Brain microvascular endothelial cell (primary cell): ENCODE data around the gene PRCD.
A peak's percentile ranks its signal among the peaks of the same experiment; 100 is the strongest.

ENCODE experiments used
- DNase-seq: peaks from one replicate; pipeline ENCODE4 v3.0.0-alpha.2; 2020
- H3K27ac ChIP-seq: fragments of 250-450 bp; sonication (Bioruptor Pico); 2 replicates; pipeline ENCODE4 v1.5.1; 2020; ENCODE audit warnings: mild to moderate bottlenecking, moderate library complexity
- H3K27me3 ChIP-seq: fragments of 250-450 bp; sonication (Bioruptor Pico); replicated peaks from 2 replicates; pipeline ENCODE4 v1.5.1; 2020; ENCODE audit warnings: mild to moderate bottlenecking
- H3K36me3 ChIP-seq: fragments of 250-450 bp; sonication (Bioruptor Pico); replicated peaks from 2 replicates; pipeline ENCODE4 v1.5.1; 2020; ENCODE audit warnings: mild to moderate bottlenecking
- H3K4me3 ChIP-seq: 2 replicates; pipeline ENCODE4 v1.5.1; 2011; ENCODE audit warnings: low read depth, mild to moderate bottlenecking, control low read depth, low read length, moderate library complexity
- in situ Hi-C: cut with HindIII; loops from 2 replicates; pipeline ENCODE4 v1.10.0; 2017; ENCODE audit warnings: low sequenced_read_pairs, low pct_ligation_motif_present
- TF ChIP-seq, protein P1 (sequence below): IDR thresholded peaks from 2 replicates; pipeline ENCODE4 v1.5.1; 2011; ENCODE audit warnings: low read depth, mild to moderate bottlenecking, moderate library complexity, low read length, control low read depth, inconsistent platforms; ENCODE audit errors: missing control alignments

PRCD gene

DNA sequence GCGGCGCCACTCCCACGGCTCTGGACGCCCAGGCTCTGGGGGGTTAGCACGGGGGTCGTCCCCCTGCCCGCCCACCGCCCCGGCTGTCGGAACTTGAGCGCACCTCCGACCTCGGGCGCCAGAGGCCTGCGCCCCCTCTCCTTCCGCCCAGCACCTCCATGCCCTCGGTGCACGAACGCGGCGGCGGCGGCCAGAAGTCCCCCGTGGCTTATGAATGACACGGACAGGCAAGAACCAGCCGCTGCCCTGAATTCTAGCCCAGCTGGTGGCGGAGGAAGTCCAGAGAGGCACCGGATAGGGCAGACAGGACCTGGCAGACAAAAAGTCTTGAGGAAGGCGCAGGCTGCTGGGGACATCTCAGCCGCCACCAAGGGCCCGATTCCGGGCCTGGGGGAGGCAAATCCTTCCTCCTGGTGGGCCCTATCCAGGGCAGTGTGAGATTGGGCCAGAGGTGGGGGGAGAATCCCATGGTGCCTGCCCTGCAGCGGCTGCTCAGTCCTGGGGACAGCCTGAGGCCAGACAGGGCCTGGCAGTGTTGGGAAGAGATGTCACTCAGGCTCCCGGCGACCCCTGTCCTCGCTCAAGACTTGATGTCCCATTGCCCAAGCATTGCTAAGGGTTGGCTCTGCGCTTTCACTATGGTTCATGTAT lies 1.4 kb upstream of the PRCD start:
- DNase-seq = no peak
- in situ Hi-C loops = no loop called here
- no peaks in the 10 kb centered on the region for H3K36me3 ChIP-seq

DNA sequence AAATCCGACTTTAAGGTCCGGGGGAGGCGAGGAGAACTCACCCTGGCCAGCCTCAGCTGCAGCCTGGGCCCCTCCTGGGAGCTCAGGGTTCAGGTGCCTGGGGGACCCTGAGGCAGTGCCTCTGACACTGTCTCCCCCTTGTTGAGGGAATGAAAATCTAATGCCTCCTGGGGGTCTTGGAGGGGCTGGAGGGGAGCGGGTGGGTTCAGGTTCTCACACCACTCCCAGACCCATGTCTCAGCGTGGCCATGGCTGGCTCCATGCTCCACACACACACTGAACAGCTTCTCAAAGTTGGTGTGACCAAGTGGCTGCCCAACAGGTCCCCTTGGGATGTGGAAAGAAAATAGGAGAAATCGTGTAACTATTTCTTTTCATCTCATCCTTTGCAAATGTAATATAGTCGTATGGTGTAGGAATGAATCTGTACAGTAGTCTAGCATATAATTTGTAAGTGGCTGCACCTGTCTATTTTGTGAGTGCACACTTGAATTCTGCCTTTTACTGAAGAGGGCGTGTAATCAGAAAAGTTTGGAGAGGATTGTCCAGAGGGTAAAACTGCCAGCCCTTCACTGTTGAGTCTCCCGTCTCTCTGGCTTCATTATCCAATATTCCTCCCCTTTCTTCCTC lies 788 bp upstream of the PRCD start:
- Histone ChIP-seq H3K36me3 (no peaks in the 10 kb centered on the region), H3K4me3 (no peak overlapping the region), H3K27ac (no peak overlapping the region), H3K27me3 (no peaks in the 10 kb centered on the region)
- TF ChIP-seq, protein P1, sequence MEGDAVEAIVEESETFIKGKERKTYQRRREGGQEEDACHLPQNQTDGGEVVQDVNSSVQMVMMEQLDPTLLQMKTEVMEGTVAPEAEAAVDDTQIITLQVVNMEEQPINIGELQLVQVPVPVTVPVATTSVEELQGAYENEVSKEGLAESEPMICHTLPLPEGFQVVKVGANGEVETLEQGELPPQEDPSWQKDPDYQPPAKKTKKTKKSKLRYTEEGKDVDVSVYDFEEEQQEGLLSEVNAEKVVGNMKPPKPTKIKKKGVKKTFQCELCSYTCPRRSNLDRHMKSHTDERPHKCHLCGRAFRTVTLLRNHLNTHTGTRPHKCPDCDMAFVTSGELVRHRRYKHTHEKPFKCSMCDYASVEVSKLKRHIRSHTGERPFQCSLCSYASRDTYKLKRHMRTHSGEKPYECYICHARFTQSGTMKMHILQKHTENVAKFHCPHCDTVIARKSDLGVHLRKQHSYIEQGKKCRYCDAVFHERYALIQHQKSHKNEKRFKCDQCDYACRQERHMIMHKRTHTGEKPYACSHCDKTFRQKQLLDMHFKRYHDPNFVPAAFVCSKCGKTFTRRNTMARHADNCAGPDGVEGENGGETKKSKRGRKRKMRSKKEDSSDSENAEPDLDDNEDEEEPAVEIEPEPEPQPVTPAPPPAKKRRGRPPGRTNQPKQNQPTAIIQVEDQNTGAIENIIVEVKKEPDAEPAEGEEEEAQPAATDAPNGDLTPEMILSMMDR = no peak
- DNase-seq = no peak
- in situ Hi-C loops = no loop called here

More for the DNA sequence above, 1.4 kb upstream of the PRCD start:
- peak overlapping the region; percentile 58 for H3K4me3 ChIP-seq
- no peak overlapping the region for H3K27ac ChIP-seq
- TF ChIP-seq, protein P1 = no peak
- no peaks in the 10 kb centered on the region for H3K27me3 ChIP-seq

DNA sequence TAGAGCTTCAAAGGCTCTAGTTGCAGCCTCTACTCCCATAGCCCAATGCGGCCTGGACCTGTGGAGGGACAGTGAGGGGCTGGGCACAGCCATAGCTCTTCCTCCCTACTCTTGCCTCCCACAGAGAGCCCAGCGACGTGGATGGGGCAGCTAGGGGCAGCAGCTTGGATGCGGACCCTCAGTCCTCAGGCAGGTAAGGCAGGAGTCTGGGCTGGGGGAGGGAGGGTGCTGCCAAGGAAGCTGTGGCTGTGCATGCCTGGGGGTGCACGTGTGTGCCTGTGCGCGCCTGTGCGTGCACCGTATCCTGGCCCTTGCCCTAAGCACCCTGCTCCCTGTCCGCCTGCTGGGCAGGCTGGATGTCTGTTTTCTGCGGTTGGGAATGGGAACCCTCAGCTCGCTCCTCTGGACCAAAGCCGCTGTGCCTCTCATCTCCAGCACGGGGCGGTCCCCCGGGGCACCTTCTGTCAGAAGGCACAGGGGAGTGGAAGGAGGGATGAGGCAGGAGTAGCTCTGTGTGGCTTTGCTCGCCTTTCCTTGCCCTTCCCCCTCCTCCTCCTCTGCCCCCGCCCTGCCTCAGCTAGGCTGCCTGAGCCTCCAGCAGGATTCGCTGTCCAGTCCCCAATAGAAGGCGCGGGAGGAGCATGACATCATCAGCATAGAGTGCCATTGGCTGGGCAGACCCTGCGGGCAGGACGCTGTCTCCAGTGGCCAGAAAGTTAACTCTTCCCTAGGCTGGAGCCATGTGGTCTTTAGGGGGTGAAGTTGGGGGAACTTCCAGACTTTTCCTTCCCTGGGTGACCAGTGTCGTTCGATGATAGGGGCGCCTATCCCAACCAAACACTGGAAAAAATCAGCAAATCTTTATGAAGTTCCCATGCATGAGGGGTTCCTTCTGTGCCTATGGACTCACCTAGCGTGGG lies 797 bp downstream of the PRCD start:
- Histone ChIP-seq H3K4me3 (peak overlapping the region; percentile 49), H3K36me3 (no peaks in the 10 kb centered on the region), H3K27ac (no peak overlapping the region), H3K27me3 (no peaks in the 10 kb centered on the region)
- in situ Hi-C loops = no loop called here
- TF ChIP-seq, protein P1 = peak; percentile 51
- peak; percentile 97 for DNase-seq

DNA sequence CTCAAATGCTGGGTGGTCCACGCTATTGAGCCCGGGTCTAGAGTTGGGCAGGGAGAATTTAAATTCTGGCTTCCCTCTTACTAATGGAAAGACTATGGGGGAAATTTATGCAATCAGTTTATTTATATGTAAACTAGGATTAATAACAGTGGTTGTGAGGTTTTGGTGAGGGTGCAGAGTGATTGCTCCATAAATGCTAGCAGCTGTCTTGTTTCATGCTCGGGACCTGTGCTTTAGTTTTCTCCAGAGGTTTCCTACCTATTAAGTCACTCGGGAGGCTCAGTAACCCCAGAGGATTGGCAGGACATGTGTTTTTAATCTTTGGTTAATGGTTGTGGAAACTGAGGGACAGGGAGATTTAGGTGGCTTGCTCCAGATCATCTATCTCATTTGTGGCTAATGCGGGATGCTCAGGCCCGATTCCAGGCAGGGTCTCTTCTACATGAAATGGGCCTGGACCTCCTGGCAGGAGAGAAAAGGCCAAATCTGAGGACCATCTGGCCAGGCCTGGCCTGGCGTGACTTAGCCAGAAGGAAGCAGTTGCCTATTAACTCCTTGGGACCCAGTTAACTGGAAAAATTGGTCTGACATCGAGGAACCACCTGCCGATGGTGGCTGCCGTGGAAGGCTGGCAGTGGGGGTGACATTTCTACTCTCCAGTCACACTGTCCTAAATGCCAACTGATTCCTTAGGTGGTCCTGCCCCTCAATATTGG lies 2.1 kb downstream of the PRCD start:
- Histone ChIP-seq H3K36me3 (no peaks in the 10 kb centered on the region), H3K27me3 (no peaks in the 10 kb centered on the region), H3K27ac (no peak overlapping the region), H3K4me3 (no peak overlapping the region)
- DNase-seq = no peak
- TF ChIP-seq, protein P1 = no peak
- in situ Hi-C loops = no loop called here

DNA sequence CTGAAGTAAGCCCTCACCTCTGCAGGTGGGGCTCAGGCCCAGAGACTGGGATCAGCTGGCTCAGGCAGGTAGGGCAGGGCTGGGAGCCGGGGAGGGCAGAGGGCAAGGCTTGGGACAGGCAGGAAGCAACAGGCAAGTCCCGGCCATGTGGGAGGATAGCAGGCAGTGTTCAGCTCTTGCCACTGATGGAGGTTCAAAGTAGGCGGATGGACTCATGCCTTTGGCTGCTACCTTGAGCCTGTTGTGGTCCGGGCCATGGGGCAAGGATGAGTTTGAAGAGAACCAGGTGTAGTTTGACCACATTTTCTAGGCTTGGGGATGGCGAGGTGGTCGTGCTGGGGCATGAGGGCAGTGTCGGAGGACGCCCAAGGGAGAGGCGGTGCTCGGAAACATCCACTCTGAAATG lies 2.7 kb downstream of the PRCD start:
- DNase-seq = no peak
- TF ChIP-seq, protein P1 = no peak
- no peak overlapping the region for H3K27ac ChIP-seq
- no peak overlapping the region for H3K4me3 ChIP-seq
- H3K36me3 ChIP-seq = no peaks in the 10 kb centered on the region
- in situ Hi-C loops = no loop called here
- H3K27me3 ChIP-seq = no peaks in the 10 kb centered on the region
